Esophagus mucosa (tissue), 1 donor: ENCODE data around the gene CNOT2. TPM values are rescaled to one million over a fixed set of nuclear protein-coding genes. Genes with fewer than 3 reads are reported as not detected.
A peak's percentile ranks its signal among the peaks of the same experiment; 100 is the strongest.

Experiments
- ATAC-seq: fragments of 200-7000 bp; cut with Tn5 transposase; one replicate; pipeline ENCODE4 v1.9.1; 2020
- total RNA-seq: library from RNA; stranded (reverse); gene quantifications from one replicate; pipeline ENCODE4 v1.2.4, GENCODE V29; 2023
- donor health status: DM: yes; HTN: yes; CAD: no.

CNOT2 gene
- total RNA-seq: 35.8 TPM

DNA sequence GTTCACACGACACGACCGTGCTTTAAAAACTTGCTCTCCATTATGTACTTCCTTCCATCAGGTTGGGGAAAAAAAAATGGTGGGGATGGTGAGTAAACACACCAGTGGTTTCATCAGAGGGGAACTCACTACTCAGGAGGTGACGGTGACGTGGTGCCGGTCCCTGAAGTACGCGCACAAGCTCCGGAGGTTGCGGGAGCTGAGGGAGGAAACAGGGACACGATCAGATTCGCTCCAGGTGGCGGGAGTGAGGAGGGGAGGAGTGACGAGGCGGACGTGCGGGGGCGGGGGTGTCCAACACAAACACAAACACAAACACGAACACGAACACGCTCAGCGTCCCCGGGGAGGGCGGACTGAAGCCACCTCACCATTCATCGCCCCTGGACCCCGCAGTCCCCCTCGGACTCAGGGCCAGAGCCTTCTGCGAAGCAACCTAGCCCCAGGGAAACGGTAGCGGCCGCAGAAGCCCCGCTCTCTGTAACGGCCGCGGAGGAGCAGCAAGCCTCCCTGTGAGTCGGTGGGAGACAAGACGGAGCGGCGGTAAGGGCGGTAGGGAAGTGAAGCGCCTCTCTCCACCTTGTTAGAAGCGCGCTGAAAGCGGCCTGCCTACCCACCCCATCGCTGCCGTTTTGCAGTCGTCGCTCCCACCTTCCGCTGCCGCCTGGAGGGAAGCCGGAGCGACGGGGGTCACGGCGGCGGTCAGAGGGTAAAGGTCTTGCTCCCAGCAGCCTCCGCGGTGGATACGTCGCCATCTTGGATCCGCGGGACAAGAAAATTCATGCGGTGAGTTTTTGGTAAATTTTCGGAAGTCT lies at the start of gene CNOT2:
CNOT2 (plus strand) TSS at position 739 of the 815 bp plus-strand sequence. CDS start 34,794 bp downstream, outside the sequence.
- peak; percentile 92 for ATAC-seq

DNA sequence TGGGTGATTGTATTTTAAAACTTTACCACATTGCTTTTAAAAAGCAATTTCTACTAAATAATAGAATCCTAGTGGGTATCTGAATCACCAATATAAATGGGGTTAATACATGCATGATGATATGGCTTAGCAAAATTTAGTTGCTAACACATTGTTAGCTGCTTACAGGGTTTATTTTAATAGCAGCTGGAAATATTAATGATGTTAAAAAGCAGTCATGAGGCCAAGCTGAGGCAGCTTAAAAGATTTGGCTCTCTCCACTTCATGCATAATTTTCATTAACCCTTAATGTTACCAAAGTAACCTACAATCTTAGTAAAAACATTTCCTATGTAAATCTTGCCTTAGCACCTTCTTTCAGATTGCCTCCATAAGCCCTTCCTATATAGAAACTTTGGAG lies 49.2 kb upstream of the CNOT2 start:
- no peak for ATAC-seq

DNA sequence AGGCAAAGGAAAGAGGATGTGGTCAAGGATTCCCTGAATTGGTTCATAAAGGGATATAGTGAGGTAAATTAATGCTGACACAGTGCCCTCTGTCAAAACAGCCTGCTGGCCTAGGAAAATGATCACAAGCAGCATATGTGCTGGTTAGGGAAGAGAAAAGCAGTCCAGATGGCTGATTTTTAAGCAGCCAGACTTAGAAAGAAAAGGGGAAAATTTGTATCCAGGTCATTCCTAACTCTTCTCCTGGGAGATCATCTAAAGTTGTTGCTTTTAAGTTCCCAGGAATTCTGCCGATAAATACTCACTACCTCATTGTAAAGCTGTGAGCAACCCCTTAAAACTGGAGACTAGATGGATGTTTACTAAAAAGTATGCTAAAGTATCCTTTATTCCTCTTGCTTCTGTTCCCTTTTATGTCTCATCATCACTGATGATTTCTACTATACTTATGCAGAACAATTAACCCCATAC lies 46.4 kb upstream of the CNOT2 start:
- ATAC-seq: no peak

DNA sequence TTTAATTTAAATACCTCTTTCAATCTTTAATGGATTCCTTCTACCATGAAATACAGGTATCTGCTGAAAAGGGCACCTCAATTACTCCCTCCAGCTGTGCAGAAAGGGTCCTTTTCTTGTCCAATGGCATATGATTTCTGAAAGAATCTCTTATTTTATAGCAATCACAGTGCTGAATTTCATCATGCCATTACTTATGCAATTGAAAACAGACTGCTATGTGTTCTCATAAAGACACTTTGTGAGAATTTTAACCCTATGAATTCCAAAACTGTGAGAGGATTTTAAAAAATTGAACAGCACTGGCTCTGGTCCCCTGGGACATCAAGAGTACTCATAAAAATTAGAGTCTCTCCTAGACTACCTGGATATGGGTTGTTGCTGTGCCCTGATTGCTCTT lies 45.9 kb upstream of the CNOT2 start:
- ATAC-seq: no peak

DNA sequence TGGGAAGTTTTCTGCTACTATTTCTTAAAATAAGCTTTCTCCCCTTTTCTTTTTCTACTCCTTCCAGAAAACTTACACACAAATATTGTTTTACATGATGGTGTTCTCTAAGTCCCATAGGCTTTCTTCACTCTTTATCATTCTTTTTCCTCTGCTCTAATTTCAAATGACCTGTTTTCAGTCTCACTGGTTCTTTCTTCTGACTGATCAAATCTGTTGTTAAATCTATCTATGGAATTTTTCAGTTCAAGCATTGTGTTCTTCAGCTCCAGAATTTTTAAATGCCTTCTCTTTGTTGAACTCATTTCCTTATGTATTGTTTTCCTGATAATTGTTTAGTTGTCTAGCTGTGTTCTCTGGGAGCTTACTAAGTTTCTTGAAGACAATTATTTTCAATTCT lies 29.5 kb upstream of the CNOT2 start:
- no peak for ATAC-seq

GRCh38 chr12:70214972-70215617 lies 28.1 kb upstream of the CNOT2 start:
- ATAC-seq: no peak

DNA sequence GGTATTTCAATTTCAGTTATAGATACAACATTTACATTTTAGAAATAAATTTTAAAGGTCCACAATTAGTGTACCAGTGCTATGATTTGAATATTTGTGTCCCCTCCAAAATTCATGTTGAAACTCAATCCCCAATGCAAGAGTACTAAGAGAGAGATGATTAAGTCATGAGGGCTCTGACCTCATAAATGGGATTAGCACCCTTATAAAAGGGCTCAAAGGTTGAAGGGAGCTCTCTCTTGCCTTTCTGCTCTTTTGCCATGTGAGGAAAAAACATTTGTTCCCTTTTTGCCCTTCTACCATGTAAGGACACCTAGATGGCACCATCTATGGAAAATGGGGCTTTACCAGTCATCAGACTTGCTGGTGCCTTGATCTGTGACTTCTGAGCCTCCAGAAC lies 25.8 kb upstream of the CNOT2 start:
- ATAC-seq: no peak

GRCh38 chr12:70221626-70222025 lies 21.6 kb upstream of the CNOT2 start:
- no peak for ATAC-seq

DNA sequence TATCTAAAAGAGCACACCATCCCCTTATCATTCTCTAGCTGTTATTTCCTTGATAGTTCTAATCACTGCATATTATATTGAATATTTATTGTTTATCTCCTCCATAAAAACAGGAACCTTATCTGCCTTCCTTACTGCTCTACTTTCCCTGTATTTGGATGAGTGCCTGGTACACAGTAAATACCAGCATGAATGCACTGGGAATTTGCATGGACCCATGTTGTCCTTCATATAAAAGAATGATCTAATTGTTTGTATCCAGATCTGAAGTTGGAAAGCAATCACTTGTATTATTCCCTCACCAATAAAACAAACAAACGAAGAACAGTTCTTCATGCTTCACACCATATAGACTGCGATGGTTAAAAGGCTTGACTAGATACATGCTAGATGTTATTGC lies 15.3 kb upstream of the CNOT2 start:
- ATAC-seq: no peak

DNA sequence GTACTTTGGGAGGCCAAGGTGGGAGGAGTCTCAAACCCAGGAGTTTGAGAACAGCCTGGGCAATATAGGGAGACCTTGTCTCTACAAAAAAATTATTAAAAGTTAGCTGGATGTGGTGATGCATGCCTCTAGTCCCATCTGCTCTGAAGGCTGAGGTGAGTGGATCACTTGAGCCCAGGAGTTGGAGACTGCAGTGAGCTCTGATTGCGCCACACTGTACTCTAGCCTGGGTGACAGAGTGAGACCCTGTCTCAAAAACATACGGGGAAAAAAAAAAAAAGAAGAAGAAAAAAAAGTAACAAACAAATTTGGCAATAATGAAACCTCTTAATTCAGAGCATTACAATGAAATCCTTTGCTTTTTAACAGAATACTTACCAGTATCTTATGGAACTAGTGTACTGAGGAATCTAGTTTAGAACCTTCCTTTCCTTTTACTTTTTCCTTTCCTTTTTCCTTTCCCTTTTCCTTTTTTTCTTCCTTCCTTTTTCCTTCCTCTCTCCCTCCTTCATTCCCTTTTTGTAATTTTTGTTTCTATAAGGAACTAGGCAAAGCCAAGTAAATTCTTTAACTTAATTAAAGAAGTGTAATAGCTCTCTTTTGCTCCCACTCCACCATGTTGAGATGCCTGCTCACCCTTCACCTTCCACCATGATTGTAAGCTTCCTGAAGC lies 12.2 kb upstream of the CNOT2 start:
- no peak for ATAC-seq

- ATAC-seq: no peak
Measured at GRCh38 chr12:70236990-70237389, 6.2 kb upstream of the CNOT2 start.

GRCh38 chr12:70240673-70241072 lies 2.6 kb upstream of the CNOT2 start:
- no peak for ATAC-seq

DNA sequence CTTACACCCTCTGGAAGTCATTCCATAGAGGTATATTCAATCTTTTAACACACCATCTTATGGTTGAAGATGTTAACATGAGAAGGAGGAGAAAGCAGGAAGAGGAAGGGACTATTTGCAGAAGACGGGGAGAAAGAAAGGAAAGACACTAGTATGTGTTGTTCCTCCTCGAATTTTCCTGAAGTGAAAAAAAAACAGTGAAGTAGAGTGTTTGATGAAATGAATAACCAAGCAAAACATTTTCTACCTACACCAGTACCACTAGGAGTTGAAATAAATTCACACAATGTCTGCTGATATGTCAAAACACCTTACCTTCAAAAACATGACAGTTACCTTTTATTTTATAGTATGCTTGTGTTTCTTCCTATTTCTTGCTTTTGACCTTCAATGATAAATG lies 1.4 kb upstream of the CNOT2 start:
- no peak for ATAC-seq

- peak; percentile 74 for ATAC-seq
Measured at GRCh38 chr12:70243510-70244371, 508 bp downstream of the CNOT2 start.

DNA sequence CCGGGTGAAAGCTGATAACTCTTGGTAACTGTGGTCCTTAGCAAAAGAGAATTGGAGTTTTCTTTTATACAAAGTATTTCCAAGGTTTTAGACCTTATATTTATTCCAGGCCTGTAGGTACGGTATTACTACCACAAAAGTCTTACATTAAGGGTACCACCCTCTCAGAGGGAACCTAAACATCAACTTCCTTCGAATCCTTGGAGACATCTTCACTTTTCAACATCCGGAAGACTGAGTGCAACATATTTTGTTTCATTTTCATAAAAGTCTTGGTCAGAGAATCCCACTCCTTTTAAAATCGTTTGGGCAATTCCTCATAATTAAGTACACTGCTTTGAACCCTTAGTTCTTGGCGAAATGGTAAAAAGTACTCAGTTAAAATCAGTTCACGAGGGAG lies 1.2 kb downstream of the CNOT2 start:
- ATAC-seq: no peak

GRCh38 chr12:70245458-70245857 lies 2.2 kb downstream of the CNOT2 start:
- no peak for ATAC-seq

GRCh38 chr12:70246580-70246979 lies 3.3 kb downstream of the CNOT2 start:
- no peak for ATAC-seq

DNA sequence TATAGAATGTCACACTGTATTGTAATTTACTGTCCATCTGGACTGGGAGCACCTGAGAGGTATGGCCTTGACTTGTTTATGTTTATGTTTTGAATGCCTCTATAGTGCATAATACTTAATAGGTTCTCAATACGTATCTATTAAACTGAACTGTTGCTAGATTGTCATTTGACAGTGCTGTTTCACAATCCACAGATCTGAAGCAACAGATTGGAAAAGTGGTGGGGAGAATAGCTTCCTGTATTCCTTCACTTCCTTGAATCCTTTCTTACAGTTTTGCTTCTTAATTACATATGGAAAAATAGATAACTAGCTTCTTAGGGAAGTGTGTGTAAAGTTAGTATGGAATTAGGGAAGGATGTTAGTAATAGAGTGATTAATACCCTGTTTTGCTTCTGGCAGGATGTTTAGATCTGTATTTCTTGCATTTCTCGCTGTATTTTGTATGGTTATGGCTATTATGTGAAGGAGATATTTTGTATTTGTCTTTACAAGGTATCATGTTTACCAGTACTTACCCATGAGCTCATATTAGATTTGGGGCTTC lies 4.5 kb downstream of the CNOT2 start:
- no peak for ATAC-seq

- ATAC-seq: no peak
Measured at GRCh38 chr12:70248876-70249275, 5.6 kb downstream of the CNOT2 start.

- ATAC-seq: no peak
Measured at GRCh38 chr12:70249903-70250302, 6.7 kb downstream of the CNOT2 start.

- no peak for ATAC-seq
Measured at GRCh38 chr12:70251226-70251625, 8.0 kb downstream of the CNOT2 start.

DNA sequence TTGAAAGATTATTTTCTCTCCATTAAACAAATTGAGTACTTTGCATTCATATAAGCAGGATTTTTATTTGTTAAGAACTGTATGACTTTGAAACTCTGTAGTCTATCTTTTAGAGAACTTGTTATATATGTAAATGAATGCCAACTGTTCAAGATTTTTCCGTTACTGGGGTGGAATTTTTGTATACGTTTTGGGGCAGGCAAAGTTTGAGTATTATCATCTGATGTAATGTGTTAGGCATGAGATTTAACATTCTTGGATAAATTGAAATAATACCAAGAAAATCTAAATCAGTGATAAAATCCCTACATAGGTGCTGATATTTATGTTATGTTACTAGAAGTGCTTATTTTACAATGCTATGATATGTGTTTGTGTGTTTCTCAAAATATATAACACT lies 8.4 kb downstream of the CNOT2 start:
- no peak for ATAC-seq
